Chondrocyte (in vitro differentiated cells): ENCODE measurements around the gene TAF11L6. TPM values are rescaled to one million over a fixed set of nuclear protein-coding genes. Genes with fewer than 3 reads are reported as not detected.
A peak's percentile ranks its signal among the peaks of the same experiment; 100 is the strongest.
"Not testable (repeated sequence)": the region's sequence is repeated elsewhere in the genome, so short reads cannot be mapped to it uniquely, and the experiment has no call there.

ENCODE experiments used
- DNase-seq: peaks from one replicate; pipeline ENCODE4 v3.0.0; 2021; ENCODE audit warnings: mixed read lengths, low spot score
- H3K27ac Mint-ChIP-seq: one replicate; pipeline ENCODE4 v1.8.0; 2021; ENCODE audit warnings: mild to moderate bottlenecking, moderate library complexity, mixed read lengths; ENCODE audit not compliant: unreplicated experiment
- H3K27me3 Mint-ChIP-seq: 2 replicates; pipeline ENCODE4 v1.8.0; 2021; ENCODE audit warnings: low read depth, mixed read lengths
- H3K36me3 Mint-ChIP-seq: 2 replicates; pipeline ENCODE4 v1.8.0; 2021; ENCODE audit warnings: low read depth, mixed read lengths
- H3K4me1 Mint-ChIP-seq: 2 replicates; pipeline ENCODE4 v1.8.0; 2021; ENCODE audit warnings: low read depth, mild to moderate bottlenecking, mixed read lengths
- H3K4me3 Mint-ChIP-seq: one replicate; pipeline ENCODE4 v1.8.0; 2021; ENCODE audit warnings: mild to moderate bottlenecking, moderate library complexity, mixed read lengths; ENCODE audit not compliant: unreplicated experiment
- H3K9me3 Mint-ChIP-seq: 2 replicates; pipeline ENCODE4 v1.8.0; 2021; ENCODE audit warnings: low read depth, mixed read lengths
- CTCF ChIP-seq: fragments of 200-600 bp; sonication (generic); IDR thresholded peaks from 2 replicates; pipeline ENCODE4 v1.5.0; 2021; ENCODE audit warnings: antibody characterized with exemption, mild to moderate bottlenecking, moderate library complexity
- total RNA-seq: library from RNA; stranded (reverse); gene quantifications from 3 replicates; pipeline ENCODE4 v1.2.1, GENCODE V29; 2021

The TAF11L6 gene
- total RNA-seq, 1 donor from 2014 or later = not detected

- H3K4me1 Mint-ChIP-seq = no peaks in the 10 kb centered on the region
- H3K27me3 Mint-ChIP-seq = no peaks in the 10 kb centered on the region
- no peak overlapping the region for H3K4me3 Mint-ChIP-seq
- peaks cover 12% of the 10 kb centered on the region for H3K9me3 Mint-ChIP-seq
- DNase-seq = no peak
- H3K36me3 Mint-ChIP-seq = peaks cover 2% of the 10 kb centered on the region
- H3K27ac Mint-ChIP-seq = no peak overlapping the region
- TF ChIP-seq CTCF = no peak
These were observed 31.0 kb upstream of the TAF11L6 start for GRCh38 chr5:17497446-17497845.

GRCh38 chr5:17497931-17498330, 30.5 kb upstream of the TAF11L6 start, which contains the start of gene TAF11L2:
Gene TAF11L2 (plus strand): TSS chr5:17498231.
- not testable (repeated sequence) for H3K4me1 Mint-ChIP-seq, H3K36me3 Mint-ChIP-seq, DNase-seq, H3K27me3 Mint-ChIP-seq, H3K9me3 Mint-ChIP-seq, H3K4me3 Mint-ChIP-seq, H3K27ac Mint-ChIP-seq

- H3K27ac Mint-ChIP-seq = no peak overlapping the region
- no peak overlapping the region for H3K4me3 Mint-ChIP-seq
- no peak for TF ChIP-seq CTCF
- H3K9me3 Mint-ChIP-seq = no peaks in the 10 kb centered on the region
- H3K36me3 Mint-ChIP-seq = no peaks in the 10 kb centered on the region
- no peak for DNase-seq
- no peaks in the 10 kb centered on the region for H3K27me3 Mint-ChIP-seq
- peaks cover 5% of the 10 kb centered on the region for H3K4me1 Mint-ChIP-seq
These were observed 16.6 kb upstream of the TAF11L6 start for GRCh38 chr5:17511775-17512325.

- not testable (repeated sequence) for H3K9me3 Mint-ChIP-seq, H3K27me3 Mint-ChIP-seq, H3K27ac Mint-ChIP-seq, H3K4me3 Mint-ChIP-seq, H3K4me1 Mint-ChIP-seq, H3K36me3 Mint-ChIP-seq
- DNase-seq = peak; percentile 80
These were observed 10.9 kb upstream of the TAF11L6 start for GRCh38 chr5:17517526-17517925.

- H3K27ac Mint-ChIP-seq = not testable (repeated sequence)
These were observed 10.4 kb upstream of the TAF11L6 start, which contains the start of gene TAF11L3 for GRCh38 chr5:17518067-17518466. Gene TAF11L3 (plus strand): TSS chr5:17518367.

GRCh38 chr5:17519508-17519907, 9.0 kb upstream of the TAF11L6 start:
- not testable (repeated sequence) for DNase-seq, H3K27ac Mint-ChIP-seq, H3K27me3 Mint-ChIP-seq, H3K9me3 Mint-ChIP-seq, H3K4me3 Mint-ChIP-seq, H3K36me3 Mint-ChIP-seq, H3K4me1 Mint-ChIP-seq

More at GRCh38 chr5:17518067-17518466, 10.4 kb upstream of the TAF11L6 start, which contains the start of gene TAF11L3:
- not testable (repeated sequence) for H3K4me1 Mint-ChIP-seq, H3K36me3 Mint-ChIP-seq, H3K9me3 Mint-ChIP-seq, H3K27me3 Mint-ChIP-seq, H3K4me3 Mint-ChIP-seq, DNase-seq

- DNase-seq, H3K27me3 Mint-ChIP-seq, H3K9me3 Mint-ChIP-seq, H3K4me1 Mint-ChIP-seq, H3K36me3 Mint-ChIP-seq, H3K4me3 Mint-ChIP-seq, H3K27ac Mint-ChIP-seq: not testable (repeated sequence)
These were observed 7.0 kb upstream of the TAF11L6 start, which contains the start of gene TAF11L4 for GRCh38 chr5:17521501-17521900. Gene TAF11L4 (plus strand): TSS chr5:17521801.

- H3K4me1 Mint-ChIP-seq, H3K27me3 Mint-ChIP-seq, H3K36me3 Mint-ChIP-seq, H3K4me3 Mint-ChIP-seq, DNase-seq, H3K9me3 Mint-ChIP-seq, H3K27ac Mint-ChIP-seq: not testable (repeated sequence)
These were observed 3.5 kb upstream of the TAF11L6 start, which contains the start of gene TAF11L5 for GRCh38 chr5:17524935-17525334. Gene TAF11L5 (plus strand): TSS chr5:17525235.

- peak; percentile 98 for DNase-seq
- not testable (repeated sequence) for H3K27ac Mint-ChIP-seq, H3K27me3 Mint-ChIP-seq, H3K36me3 Mint-ChIP-seq, H3K9me3 Mint-ChIP-seq, H3K4me3 Mint-ChIP-seq, H3K4me1 Mint-ChIP-seq
These were observed 2.0 kb upstream of the TAF11L6 start for GRCh38 chr5:17526504-17526903.
